Measurements from ENCODE around the gene ELAVL2.

Gene ELAVL2

GRCh38 chr9:23663125-23663524 is 162.9 kb downstream of the ELAVL2 start:
- 0 out of 2 replicates have a peak overlapping the region, but pooled peaks have one; percentile 17 for H3K27ac ChIP-seq
- TF ChIP-seq ZFX (IDR thresholded peaks at IDR 0.05; ENCODE audit: borderline replicate concordance), result no peak
- TF ChIP-seq CTCF (IDR thresholded peaks at IDR 0.05), result no peak

DNA sequence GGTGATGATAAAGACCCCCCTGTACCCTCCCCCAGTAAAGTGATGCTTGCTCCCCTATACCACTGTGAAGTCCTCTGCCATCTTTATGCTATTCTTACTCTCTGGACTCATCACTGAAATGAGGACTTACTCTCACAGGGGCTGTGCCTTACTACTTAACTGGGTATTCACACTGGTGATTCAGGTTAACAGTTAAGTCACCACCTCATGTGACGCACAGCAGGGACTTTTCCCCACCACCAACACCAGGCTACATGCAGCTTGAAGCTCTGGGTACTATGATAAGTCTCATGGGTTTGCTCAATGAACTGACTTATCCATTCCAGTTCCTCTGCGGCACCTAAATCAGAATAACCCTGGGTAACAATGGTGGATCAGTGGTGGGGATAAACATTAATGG is 163.7 kb downstream of the ELAVL2 start:
- H3K27ac ChIP-seq, result no peak overlapping the region
- TF ChIP-seq CTCF (IDR thresholded peaks at IDR 0.05), result no peak
- no peak for TF ChIP-seq ZFX (IDR thresholded peaks at IDR 0.05; ENCODE audit: borderline replicate concordance)

DNA sequence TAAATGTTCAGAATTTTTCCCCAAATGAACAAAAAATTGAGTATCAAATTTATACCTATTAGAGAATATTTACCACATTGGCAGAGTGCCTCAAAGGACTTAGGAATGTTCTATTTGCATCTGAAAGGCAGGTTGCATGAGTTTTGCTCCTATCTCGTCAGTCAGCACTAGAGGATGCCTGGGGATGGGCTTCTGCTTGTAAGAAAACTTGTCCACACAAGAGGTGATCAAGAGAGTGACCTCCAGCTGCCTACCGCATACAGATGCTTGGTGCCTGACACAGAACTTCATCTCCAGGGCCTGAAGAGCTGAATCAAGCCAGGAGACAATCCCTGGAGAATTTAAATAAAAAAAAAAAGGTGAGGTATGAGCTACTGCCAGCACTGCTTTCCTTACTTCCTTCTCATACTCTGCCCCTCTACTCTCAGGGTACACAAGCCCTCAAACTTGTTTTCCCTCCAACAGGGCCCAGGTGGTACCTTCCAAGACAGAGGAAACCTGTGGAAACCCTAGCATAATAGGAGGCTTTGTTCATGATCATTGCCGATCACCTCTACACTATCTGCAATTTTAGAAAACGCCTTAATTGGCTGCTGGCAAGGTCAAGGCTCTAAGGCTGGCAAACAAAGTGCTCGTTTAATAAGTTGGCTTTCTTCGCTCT is 166.6 kb downstream of the ELAVL2 start:
- no peak for TF ChIP-seq CTCF (IDR thresholded peaks at IDR 0.05)
- TF ChIP-seq ZFX (IDR thresholded peaks at IDR 0.05; ENCODE audit: borderline replicate concordance), result no peak
- H3K27ac ChIP-seq, result no peak overlapping the region

DNA sequence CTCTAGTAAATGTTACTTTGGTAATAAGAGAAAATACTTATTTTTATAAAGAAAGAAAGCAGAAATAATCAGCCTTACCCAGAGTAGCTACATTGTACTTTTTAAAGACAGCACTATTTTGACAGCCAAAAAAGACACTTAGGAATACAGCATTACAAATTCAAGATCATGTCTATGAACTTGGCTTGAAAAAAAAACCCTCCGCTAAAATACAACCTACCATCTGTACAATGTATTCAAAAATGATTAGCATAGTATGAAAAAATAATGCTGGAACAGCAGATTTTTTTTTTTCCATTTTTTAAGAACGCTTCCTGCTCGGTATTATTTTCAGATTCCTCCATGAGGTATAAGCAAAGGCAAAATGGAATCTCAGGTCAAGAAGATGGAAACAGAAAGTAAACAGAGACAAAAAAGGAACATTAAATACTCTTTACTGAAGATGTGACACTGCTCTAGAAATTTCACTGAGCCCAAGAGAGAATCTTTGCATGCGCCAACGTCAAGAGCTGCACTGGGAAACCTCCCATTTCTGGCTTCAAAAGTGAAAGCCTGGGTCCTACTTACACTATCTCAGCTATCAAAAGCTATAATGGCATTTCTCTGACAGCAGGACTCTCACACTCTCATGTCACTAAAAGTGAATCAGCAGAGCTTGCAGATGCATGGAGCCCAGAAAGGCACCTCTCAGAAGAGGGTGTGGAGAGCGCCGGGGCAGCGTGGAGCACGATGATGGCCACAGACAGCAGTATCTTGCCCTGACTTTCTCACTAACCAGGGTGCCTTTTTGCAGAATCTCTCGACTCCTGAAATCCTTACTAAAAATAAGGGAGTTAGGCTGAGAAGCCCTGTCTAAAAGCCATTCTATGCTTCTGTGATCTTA is 167.4 kb downstream of the ELAVL2 start:
- H3K27ac ChIP-seq, result no peak overlapping the region
- no peak for TF ChIP-seq CTCF (IDR thresholded peaks at IDR 0.05)
- TF ChIP-seq ZFX (IDR thresholded peaks at IDR 0.05; ENCODE audit: borderline replicate concordance), result no peak

DNA sequence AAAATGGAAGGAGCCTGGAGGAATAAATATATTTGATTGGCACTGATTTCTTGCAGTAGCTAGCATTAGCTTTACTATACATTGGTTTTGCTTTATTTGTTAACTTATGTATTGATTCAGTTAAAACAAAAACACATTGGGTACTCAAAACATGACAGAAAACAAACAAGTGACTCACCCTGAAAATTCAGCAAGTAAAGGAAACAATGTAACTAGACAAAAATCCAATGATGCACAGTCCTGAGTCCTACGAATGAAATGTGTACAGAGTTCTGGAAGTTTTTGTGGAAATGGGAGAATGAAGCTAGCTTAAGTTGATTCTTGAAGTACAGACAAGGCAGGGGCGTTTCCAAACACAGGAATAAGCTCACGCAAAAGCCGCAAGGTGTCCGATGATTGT is 175.0 kb downstream of the ELAVL2 start:
- H3K27ac ChIP-seq, result no peak overlapping the region
- TF ChIP-seq ZFX (IDR thresholded peaks at IDR 0.05; ENCODE audit: borderline replicate concordance), result no peak
- TF ChIP-seq CTCF (IDR thresholded peaks at IDR 0.05), result no peak

GRCh38 chr9:23648651-23649050 is 177.4 kb downstream of the ELAVL2 start:
- no peak overlapping the region for H3K27ac ChIP-seq
- TF ChIP-seq CTCF (IDR thresholded peaks at IDR 0.05) (no peak), ZFX (IDR thresholded peaks at IDR 0.05; ENCODE audit: borderline replicate concordance) (no peak)

DNA sequence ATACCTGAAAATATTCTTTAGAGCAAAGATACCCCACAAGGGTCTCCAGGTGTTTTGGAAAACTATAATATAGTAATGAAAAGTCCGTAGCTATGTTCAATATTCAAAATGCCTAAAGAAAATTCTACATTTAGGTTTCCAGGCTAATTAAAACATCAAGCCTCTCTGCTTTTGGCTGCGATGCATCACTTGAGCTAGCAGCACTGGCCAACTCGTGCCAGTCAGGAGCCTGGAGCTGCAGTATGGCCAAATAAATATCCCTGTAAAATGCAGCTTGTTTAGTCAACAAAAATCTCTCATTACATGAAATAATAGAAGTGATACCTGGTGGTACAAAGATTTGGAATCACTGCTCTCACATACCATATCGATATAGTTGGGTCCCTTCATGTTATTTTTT is 181.1 kb downstream of the ELAVL2 start:
- TF ChIP-seq CTCF (IDR thresholded peaks at IDR 0.05) (no peak), ZFX (IDR thresholded peaks at IDR 0.05; ENCODE audit: borderline replicate concordance) (no peak)

More for the DNA sequence above, 181.1 kb downstream of the ELAVL2 start:
- H3K27ac ChIP-seq, result no peak overlapping the region

Data from 22Rv1 (cell line).